Suprapubic skin (tissue), 3 donors: ENCODE results near the gene VAV2.

Experiments used
- CTCF ChIP-seq, 2 donors: fragments of 200-600 bp in 1 of 2; fragments of 450-650 bp in 1 of 2; sonication (generic) in 1 of 2; IDR thresholded peaks; one replicate each; pipeline ENCODE4 v1.5.1; 2016 to 2019; ENCODE audit warnings: antibody characterized with exemption in 2 of 2, mild to moderate bottlenecking in 1 of 2, moderate library complexity in 1 of 2
- POLR2A ChIP-seq, 2 donors: fragments of 450-650 bp; IDR thresholded peaks; one replicate each; pipeline ENCODE4 v1.6.1; 2017; ENCODE audit warnings: antibody characterized with exemption in 2 of 2, mild to moderate bottlenecking in 2 of 2, moderate library complexity in 2 of 2

DNA sequence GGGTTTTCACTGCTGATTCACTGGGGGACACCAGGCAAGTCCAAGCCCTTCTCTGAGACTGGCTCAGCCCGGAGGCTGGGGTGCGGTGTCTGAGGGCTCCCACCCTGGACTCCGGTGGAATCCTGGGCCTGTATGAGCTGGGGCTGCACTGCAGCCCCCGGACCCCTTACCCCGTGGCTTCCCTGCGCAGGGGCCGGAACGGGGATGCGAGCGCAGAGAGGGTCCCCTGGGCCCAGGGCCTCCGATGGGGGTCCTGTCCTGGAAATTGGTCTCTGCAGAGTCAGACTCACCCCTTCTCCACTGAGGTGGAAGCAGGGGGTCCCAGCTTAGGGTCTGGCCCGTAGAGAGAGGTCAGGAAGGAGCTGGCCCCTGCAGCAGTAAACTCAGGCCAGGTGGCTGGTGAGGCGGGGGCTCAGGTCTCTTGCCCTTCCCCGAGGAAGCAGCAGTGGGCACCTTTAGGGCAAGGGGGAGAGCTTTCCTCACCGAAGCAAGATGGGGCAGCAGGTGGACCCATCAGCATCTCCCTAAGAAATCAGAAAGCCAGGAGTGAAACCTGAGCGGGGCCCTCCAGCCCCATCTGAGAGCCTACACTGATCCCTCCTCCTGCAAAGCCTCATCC is 1.6 kb upstream of the VAV2 start:
- TF ChIP-seq POLR2A (IDR thresholded peaks at IDR 0.05), result no peak
- no peak for TF ChIP-seq CTCF (IDR thresholded peaks at IDR 0.05)
